ENCODE results near the gene PRM2.
"Not testable (repeated sequence)": the region's sequence is repeated elsewhere in the genome, so short reads cannot be mapped to it uniquely, and the experiment has no call there.

GRCh38 chr16:11298950-11299547, 22.8 kb upstream of the PRM2 start:
- not testable (repeated sequence) for TF ChIP-seq CTCF, POLR2AphosphoS5, POLR2A (IDR thresholded peaks at IDR 0.05)

All from breast epithelium (tissue), 3 donors.